ENCODE data around the gene EMILIN1. TPM values are rescaled to one million over a fixed set of nuclear protein-coding genes. Genes with fewer than 3 reads are reported as not detected.
"Not testable (repeated sequence)": the region's sequence is repeated elsewhere in the genome, so short reads cannot be mapped to it uniquely, and the experiment has no call there.

The EMILIN1 gene
- total and polyA plus RNA-seq, 9 donors: 66.4 to 146 (median 110) TPM

GRCh38 chr2:27070653-27071276 lies 7.7 kb upstream of the EMILIN1 start:
- H3K4me3 ChIP-seq (ENCODE audit: low read length): peak overlapping the region; percentile 59
- H3K27me3 ChIP-seq (ENCODE audit: control insufficient read depth, insufficient read depth, low read length): no peaks in the 10 kb centered on the region
- no peaks in the 10 kb centered on the region for H3K9me3 ChIP-seq (replicated peaks; ENCODE audit: control insufficient read depth, low read depth, low read length)
- no peak for DNase-seq
- 4% methylated on average over 8 of the region's 11 CpGs for WGBS (ENCODE audit: insufficient coverage)
- peaks cover 26% of the 10 kb centered on the region for H3K36me3 ChIP-seq (ENCODE audit: control insufficient read depth, insufficient read depth, low read length)
- peaks cover 54% of the 10 kb centered on the region for H3K4me1 ChIP-seq (ENCODE audit: control insufficient read depth, insufficient read depth, low read length)
- H3K27ac ChIP-seq (ENCODE audit: low read length): peak overlapping the region; percentile 75

GRCh38 chr2:27071277-27071989 lies 7.0 kb upstream of the EMILIN1 start, which contains the start of gene OST4:
Gene OST4, minus strand, starts transcription at chr2:27071654.
- under 1% methylated on average over 86 of the region's 86 CpGs for WGBS (ENCODE audit: insufficient coverage)
- H3K4me1 ChIP-seq (ENCODE audit: control insufficient read depth, insufficient read depth, low read length): peaks cover 61% of the 10 kb centered on the region
- H3K9me3 ChIP-seq (replicated peaks; ENCODE audit: control insufficient read depth, low read depth, low read length): no peaks in the 10 kb centered on the region
- no peaks in the 10 kb centered on the region for H3K27me3 ChIP-seq (ENCODE audit: control insufficient read depth, insufficient read depth, low read length)
- peak; percentile 98 for DNase-seq
- H3K36me3 ChIP-seq (ENCODE audit: control insufficient read depth, insufficient read depth, low read length): peaks cover 26% of the 10 kb centered on the region
- H3K4me3 ChIP-seq (ENCODE audit: low read length): peak within 1 kb of the TSS; percentile 70
- H3K27ac ChIP-seq (ENCODE audit: low read length): peak within 1 kb of the TSS; percentile 98

- WGBS (ENCODE audit: insufficient coverage): 3% methylated on average over 12 of the region's 34 CpGs
- peaks cover 25% of the 10 kb centered on the region for H3K36me3 ChIP-seq (ENCODE audit: control insufficient read depth, insufficient read depth, low read length)
- peak overlapping the region; percentile 70 for H3K4me3 ChIP-seq (ENCODE audit: low read length)
- no peaks in the 10 kb centered on the region for H3K27me3 ChIP-seq (ENCODE audit: control insufficient read depth, insufficient read depth, low read length)
- no peaks in the 10 kb centered on the region for H3K9me3 ChIP-seq (replicated peaks; ENCODE audit: control insufficient read depth, low read depth, low read length)
- peak overlapping the region; percentile 98 for H3K27ac ChIP-seq (ENCODE audit: low read length)
- peak; percentile 88 for DNase-seq
- peaks cover 67% of the 10 kb centered on the region for H3K4me1 ChIP-seq (ENCODE audit: control insufficient read depth, insufficient read depth, low read length)
Observed at GRCh38 chr2:27071990-27072830, 6.2 kb upstream of the EMILIN1 start.

GRCh38 chr2:27072920-27073319 lies 5.5 kb upstream of the EMILIN1 start:
- Histone ChIP-seq H3K27me3 (ENCODE audit: control insufficient read depth, insufficient read depth, low read length) (no peaks in the 10 kb centered on the region), H3K36me3 (ENCODE audit: control insufficient read depth, insufficient read depth, low read length) (peaks cover 21% of the 10 kb centered on the region), H3K9me3 (replicated peaks; ENCODE audit: control insufficient read depth, low read depth, low read length) (no peaks in the 10 kb centered on the region), H3K27ac (ENCODE audit: low read length) (peak overlapping the region; percentile 98), H3K4me3 (ENCODE audit: low read length) (no peak overlapping the region), H3K4me1 (ENCODE audit: control insufficient read depth, insufficient read depth, low read length) (peaks cover 73% of the 10 kb centered on the region)
- peak; percentile 69 for DNase-seq
- 15% methylated on average over 2 of the region's 5 CpGs for WGBS (ENCODE audit: insufficient coverage)

- no peak overlapping the region for H3K4me3 ChIP-seq (ENCODE audit: low read length)
- H3K27me3 ChIP-seq (ENCODE audit: control insufficient read depth, insufficient read depth, low read length): no peaks in the 10 kb centered on the region
- H3K27ac ChIP-seq (ENCODE audit: low read length): peak overlapping the region; percentile 9
- no peaks in the 10 kb centered on the region for H3K9me3 ChIP-seq (replicated peaks; ENCODE audit: control insufficient read depth, low read depth, low read length)
- peaks cover 75% of the 10 kb centered on the region for H3K4me1 ChIP-seq (ENCODE audit: control insufficient read depth, insufficient read depth, low read length)
- WGBS (ENCODE audit: insufficient coverage): 55% methylated on average over 2 of the region's 2 CpGs
- DNase-seq: no peak
- H3K36me3 ChIP-seq (ENCODE audit: control insufficient read depth, insufficient read depth, low read length): peaks cover 13% of the 10 kb centered on the region
Observed at GRCh38 chr2:27073782-27074181, 4.6 kb upstream of the EMILIN1 start.

- no peak overlapping the region for H3K4me3 ChIP-seq (ENCODE audit: low read length)
- peaks cover 79% of the 10 kb centered on the region for H3K4me1 ChIP-seq (ENCODE audit: control insufficient read depth, insufficient read depth, low read length)
- peaks cover 2% of the 10 kb centered on the region for H3K36me3 ChIP-seq (ENCODE audit: control insufficient read depth, insufficient read depth, low read length)
- peak overlapping the region; percentile 56 for H3K27ac ChIP-seq (ENCODE audit: low read length)
- H3K27me3 ChIP-seq (ENCODE audit: control insufficient read depth, insufficient read depth, low read length): no peaks in the 10 kb centered on the region
- H3K9me3 ChIP-seq (replicated peaks; ENCODE audit: control insufficient read depth, low read depth, low read length): no peaks in the 10 kb centered on the region
- peak; percentile 67 for DNase-seq
- WGBS (ENCODE audit: insufficient coverage): 55% methylated on average over 3 of the region's 4 CpGs
Observed at GRCh38 chr2:27074738-27075565, 3.5 kb upstream of the EMILIN1 start.

- H3K36me3 ChIP-seq (ENCODE audit: control insufficient read depth, insufficient read depth, low read length); H3K9me3 ChIP-seq (replicated peaks; ENCODE audit: control insufficient read depth, low read depth, low read length); DNase-seq; H3K4me3 ChIP-seq (ENCODE audit: low read length); H3K27me3 ChIP-seq (ENCODE audit: control insufficient read depth, insufficient read depth, low read length): not testable (repeated sequence)
- peak overlapping the region; percentile 56 for H3K27ac ChIP-seq (ENCODE audit: low read length)
- H3K4me1 ChIP-seq (ENCODE audit: control insufficient read depth, insufficient read depth, low read length): peaks cover 79% of the 10 kb centered on the region
- WGBS (ENCODE audit: insufficient coverage): 72% methylated on average over 2 of the region's 6 CpGs
Observed at GRCh38 chr2:27075566-27075871, 2.9 kb upstream of the EMILIN1 start.

- no peaks in the 10 kb centered on the region for H3K27me3 ChIP-seq (ENCODE audit: control insufficient read depth, insufficient read depth, low read length)
- DNase-seq: no peak
- WGBS (ENCODE audit: insufficient coverage): 50% methylated on average over 1 of the region's 4 CpGs
- H3K9me3 ChIP-seq (replicated peaks; ENCODE audit: control insufficient read depth, low read depth, low read length): no peaks in the 10 kb centered on the region
- peak overlapping the region; percentile 20 for H3K27ac ChIP-seq (ENCODE audit: low read length)
- H3K4me1 ChIP-seq (ENCODE audit: control insufficient read depth, insufficient read depth, low read length): peaks cover 84% of the 10 kb centered on the region
- no peaks in the 10 kb centered on the region for H3K36me3 ChIP-seq (ENCODE audit: control insufficient read depth, insufficient read depth, low read length)
- H3K4me3 ChIP-seq (ENCODE audit: low read length): no peak overlapping the region
Observed at GRCh38 chr2:27076323-27076722, 2.1 kb upstream of the EMILIN1 start.

GRCh38 chr2:27077231-27077630 lies 1.2 kb upstream of the EMILIN1 start:
- Histone ChIP-seq H3K9me3 (replicated peaks; ENCODE audit: control insufficient read depth, low read depth, low read length) (no peaks in the 10 kb centered on the region), H3K27me3 (ENCODE audit: control insufficient read depth, insufficient read depth, low read length) (no peaks in the 10 kb centered on the region), H3K36me3 (ENCODE audit: control insufficient read depth, insufficient read depth, low read length) (peaks cover 3% of the 10 kb centered on the region), H3K4me1 (ENCODE audit: control insufficient read depth, insufficient read depth, low read length) (peaks cover 89% of the 10 kb centered on the region), H3K27ac (ENCODE audit: low read length) (peak overlapping the region; percentile 75), H3K4me3 (ENCODE audit: low read length) (no peak overlapping the region)
- 75% methylated on average over 7 of the region's 7 CpGs for WGBS (ENCODE audit: insufficient coverage)
- DNase-seq: no peak
